ENCODE results near the gene FXYD6. TPM values are rescaled to one million over a fixed set of nuclear protein-coding genes. Genes with fewer than 3 reads are reported as not detected.

FXYD6 gene
- total RNA-seq, 2 experiments from 2014 or later = not detected

DNA sequence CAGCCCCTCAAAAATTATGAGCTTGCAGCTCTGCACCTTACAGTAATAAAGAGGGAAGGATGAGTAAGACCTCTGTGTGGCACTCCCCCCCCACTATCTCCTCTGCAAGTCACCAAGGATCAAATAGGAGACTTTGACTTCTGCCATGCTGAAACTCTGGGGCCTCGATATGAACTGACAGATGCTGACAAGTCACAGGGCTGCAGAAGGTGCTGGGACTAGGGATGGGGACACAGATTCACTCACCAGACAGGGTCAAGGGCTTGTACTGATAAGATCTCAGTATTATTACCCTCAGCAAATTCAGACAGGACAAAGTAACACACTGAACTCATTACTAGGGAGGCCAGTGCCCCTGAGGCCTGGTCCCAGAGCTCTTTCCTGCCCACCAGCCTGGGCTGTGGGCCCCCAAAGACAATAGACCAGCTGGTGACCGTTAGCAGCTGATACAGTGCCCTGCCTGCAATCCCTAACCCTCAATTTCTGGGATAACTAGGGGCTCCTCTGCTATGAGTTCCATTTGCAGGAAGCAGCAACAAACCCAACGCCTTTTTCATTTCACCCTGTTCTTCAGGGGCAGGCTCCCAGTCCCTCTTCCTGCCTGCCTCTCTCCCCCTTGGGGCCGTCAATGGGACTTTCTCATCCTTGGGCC lies 32.6 kb upstream of the FXYD6 start:
- intact Hi-C loops (cut with micrococcal nuclease) = no loop called here
- no peaks in the 10 kb centered on the region for H3K9me3 Mint-ChIP-seq
- ATAC-seq (no peak), DNase-seq (peak; percentile 29)
- H3K27ac Mint-ChIP-seq = no peak overlapping the region
- no peaks in the 10 kb centered on the region for H3K36me3 Mint-ChIP-seq (ENCODE audit: low read depth)
- peaks cover 17% of the 10 kb centered on the region for H3K4me1 Mint-ChIP-seq (ENCODE audit: low read depth)
- no peak overlapping the region for H3K4me3 Mint-ChIP-seq
- H3K27me3 Mint-ChIP-seq = no peaks in the 10 kb centered on the region
- ChIA-PET CTCF (interaction anchor here (1.7 to 3.8 kb wide), 3 partner anchors 11 to 144 kb away, joined by 5 to 21 read pairs (median 16); no protein-coding TSS in a partner anchor), POLR2A (no interaction called here)
- TF ChIP-seq, protein P1, sequence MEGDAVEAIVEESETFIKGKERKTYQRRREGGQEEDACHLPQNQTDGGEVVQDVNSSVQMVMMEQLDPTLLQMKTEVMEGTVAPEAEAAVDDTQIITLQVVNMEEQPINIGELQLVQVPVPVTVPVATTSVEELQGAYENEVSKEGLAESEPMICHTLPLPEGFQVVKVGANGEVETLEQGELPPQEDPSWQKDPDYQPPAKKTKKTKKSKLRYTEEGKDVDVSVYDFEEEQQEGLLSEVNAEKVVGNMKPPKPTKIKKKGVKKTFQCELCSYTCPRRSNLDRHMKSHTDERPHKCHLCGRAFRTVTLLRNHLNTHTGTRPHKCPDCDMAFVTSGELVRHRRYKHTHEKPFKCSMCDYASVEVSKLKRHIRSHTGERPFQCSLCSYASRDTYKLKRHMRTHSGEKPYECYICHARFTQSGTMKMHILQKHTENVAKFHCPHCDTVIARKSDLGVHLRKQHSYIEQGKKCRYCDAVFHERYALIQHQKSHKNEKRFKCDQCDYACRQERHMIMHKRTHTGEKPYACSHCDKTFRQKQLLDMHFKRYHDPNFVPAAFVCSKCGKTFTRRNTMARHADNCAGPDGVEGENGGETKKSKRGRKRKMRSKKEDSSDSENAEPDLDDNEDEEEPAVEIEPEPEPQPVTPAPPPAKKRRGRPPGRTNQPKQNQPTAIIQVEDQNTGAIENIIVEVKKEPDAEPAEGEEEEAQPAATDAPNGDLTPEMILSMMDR (IDR thresholded peaks at IDR 0.05) = no peak

DNA sequence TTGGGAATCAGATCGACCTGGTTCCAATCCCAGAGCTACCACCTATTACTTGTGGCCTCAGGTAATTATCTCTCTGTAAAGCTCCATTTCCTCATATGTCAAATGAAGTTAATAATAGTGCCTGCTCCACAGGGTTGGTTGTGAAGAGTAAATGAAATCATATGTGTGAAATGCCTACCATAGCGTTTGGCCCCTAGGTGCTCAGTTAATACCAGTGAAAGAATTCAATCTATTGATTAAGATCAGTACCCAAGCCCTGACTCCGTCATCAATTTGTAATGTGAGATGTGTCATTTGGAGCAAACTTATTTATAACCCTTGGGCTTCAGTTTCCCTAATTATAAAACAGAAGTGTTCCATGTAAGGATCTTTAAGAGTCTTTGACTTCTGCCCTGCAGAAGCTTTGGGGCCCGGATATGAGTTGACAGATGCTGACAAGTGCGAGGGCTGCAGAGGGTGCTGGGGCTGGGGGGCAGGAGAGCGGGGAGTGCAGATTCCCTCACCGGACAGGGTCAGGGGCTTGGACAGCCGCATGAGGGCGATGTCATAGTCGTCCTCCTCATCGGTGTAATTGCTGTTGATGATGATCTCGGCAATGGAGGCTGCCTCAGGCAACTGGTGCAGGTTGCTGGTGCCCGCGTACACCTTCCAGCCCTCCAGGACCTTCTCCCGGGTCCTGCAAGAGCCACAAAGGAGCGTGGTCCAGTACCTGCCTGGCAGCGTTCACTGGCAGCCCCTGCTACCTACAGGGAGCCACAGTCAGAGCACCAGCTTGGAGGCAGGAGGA lies 31.8 kb upstream of the FXYD6 start:
- Mint-ChIP-seq H3K4me3 (peak overlapping the region; percentile 63), H3K4me1 (ENCODE audit: low read depth) (peaks cover 17% of the 10 kb centered on the region), H3K36me3 (ENCODE audit: low read depth) (no peaks in the 10 kb centered on the region), H3K27me3 (no peaks in the 10 kb centered on the region), H3K9me3 (no peaks in the 10 kb centered on the region), H3K27ac (peak overlapping the region; percentile 64)
- intact Hi-C loops (cut with micrococcal nuclease) = no loop called here
- ChIA-PET CTCF (interaction anchor here (1.1 to 3.8 kb wide), 5 partner anchors 11 to 147 kb away, joined by 3 to 21 read pairs (median 5); no protein-coding TSS in a partner anchor), POLR2A (interaction anchor here (1.2 kb wide), 1 partner anchor 43 kb away, joined by 3 read pairs; no protein-coding TSS in a partner anchor)
- TF ChIP-seq, protein P1 (IDR thresholded peaks at IDR 0.05) = no peak
- ATAC-seq = no peak
- DNase-seq = no peak

DNA sequence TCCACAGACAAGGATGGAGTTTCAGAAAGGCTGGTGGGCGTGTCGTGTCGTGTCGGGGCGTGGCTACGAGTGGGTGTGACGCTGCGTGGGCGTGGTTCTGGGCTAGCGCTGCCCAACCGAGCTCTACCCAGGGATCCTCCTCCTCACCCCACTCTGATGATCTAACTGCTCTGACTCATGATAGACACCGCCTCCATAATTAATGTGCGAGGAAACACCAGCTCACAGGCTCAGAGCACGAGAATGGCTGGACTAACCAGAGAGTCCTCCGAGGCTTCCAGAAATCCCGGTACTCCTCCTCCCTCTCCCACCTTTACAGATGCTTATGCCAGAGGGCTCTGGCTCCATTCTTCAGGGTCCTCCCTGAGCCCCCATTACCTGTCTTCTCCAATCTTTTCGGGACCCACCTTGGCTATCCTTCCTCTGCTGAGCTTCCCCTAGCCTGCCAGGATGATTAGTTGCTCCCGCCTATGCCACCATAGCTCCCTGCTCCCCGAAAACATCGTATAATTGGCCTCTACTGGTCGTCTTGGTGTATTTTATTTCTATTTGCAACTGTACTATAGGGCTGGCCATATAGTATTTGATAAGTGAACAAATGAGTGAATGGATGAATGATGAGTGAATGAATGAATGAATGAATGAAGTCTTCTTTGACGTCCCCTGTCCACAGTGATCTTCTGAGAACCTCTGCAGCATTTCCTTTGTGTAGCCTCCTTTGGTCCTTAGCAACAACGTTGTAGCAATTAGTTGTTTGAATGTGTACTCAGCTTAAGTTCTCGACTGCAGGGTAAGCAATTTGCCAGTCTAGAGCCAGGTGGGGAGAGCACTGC lies 31.0 kb upstream of the FXYD6 start:
- Mint-ChIP-seq H3K27me3 (no peaks in the 10 kb centered on the region), H3K4me3 (peak overlapping the region; percentile 63), H3K9me3 (no peaks in the 10 kb centered on the region), H3K36me3 (ENCODE audit: low read depth) (no peaks in the 10 kb centered on the region), H3K27ac (peak overlapping the region; percentile 64), H3K4me1 (ENCODE audit: low read depth) (peaks cover 17% of the 10 kb centered on the region)
- intact Hi-C loops (cut with micrococcal nuclease) = no loop called here
- ChIA-PET CTCF (interaction anchor here (0.9 to 3.8 kb wide), 7 partner anchors 9 to 148 kb away, joined by 3 to 21 read pairs (median 5); no protein-coding TSS in a partner anchor), POLR2A (interaction anchor here (1.2 kb wide), 1 partner anchor 43 kb away, joined by 3 read pairs; no protein-coding TSS in a partner anchor)
- TF ChIP-seq, protein P1 (IDR thresholded peaks at IDR 0.05) = no peak
- peak; percentile 98 for ATAC-seq
- DNase-seq = peak; percentile 90

DNA sequence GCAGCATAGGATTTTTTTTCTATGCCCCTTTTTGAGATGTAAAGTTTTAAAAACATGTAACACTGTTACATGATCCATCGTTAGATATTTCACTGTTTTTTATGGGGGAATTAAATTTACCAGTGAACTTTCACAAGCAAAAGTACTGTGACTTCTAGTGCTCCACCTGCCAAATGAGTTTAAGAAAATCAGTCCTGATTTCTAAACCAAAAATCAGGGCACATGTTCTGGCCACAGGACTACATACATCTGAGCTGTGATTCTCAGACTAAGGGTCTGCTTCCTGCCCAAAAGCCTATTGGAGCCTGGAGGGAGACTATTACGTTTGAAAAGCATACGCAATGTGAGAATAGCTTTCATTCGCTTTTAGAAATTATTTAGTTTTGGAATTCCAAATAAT lies 30.3 kb upstream of the FXYD6 start:
- CTCF ChIA-PET = interaction anchor here (0.9 to 3.8 kb wide), 6 partner anchors 10 to 147 kb away, joined by 3 to 21 read pairs (median 5); no protein-coding TSS in a partner anchor
- ATAC-seq = no peak
- Mint-ChIP-seq H3K4me1 (ENCODE audit: low read depth) (peaks cover 17% of the 10 kb centered on the region), H3K9me3 (no peaks in the 10 kb centered on the region), H3K27ac (no peak overlapping the region), H3K36me3 (ENCODE audit: low read depth) (no peaks in the 10 kb centered on the region), H3K27me3 (no peaks in the 10 kb centered on the region), H3K4me3 (no peak overlapping the region)
- intact Hi-C loops (cut with micrococcal nuclease) = no loop called here
- POLR2A ChIA-PET = no interaction called here
- TF ChIP-seq, protein P1 (IDR thresholded peaks at IDR 0.05) = no peak
- no peak for DNase-seq

Measured in activated CD8-positive, alpha-beta T cell treated with anti-CD3 and anti-CD28 coated beads for 36 hours (primary cell).